HepG2 (cell line): ENCODE measurements around the gene ADGRV1. TPM values are rescaled to one million over a fixed set of nuclear protein-coding genes. Genes with fewer than 3 reads are reported as not detected.

Experiments used
- AKNA ChIP-seq: sonication (generic); formaldehyde crosslinking; IDR thresholded peaks from 2 replicates; pipeline ENCODE4 v1.4.0; 2020; ENCODE audit warnings: missing genetic modification reagents, borderline replicate concordance
- CEBPB ChIP-seq: IDR thresholded peaks from 2 replicates; pipeline ENCODE4 v1.6.1; 2011; ENCODE audit warnings: low read depth, low read length, improper control_type of control experiment, borderline replicate concordance
- ELF4 ChIP-seq: sonication (generic); formaldehyde crosslinking; IDR thresholded peaks from 2 replicates; pipeline ENCODE4 v1.5.0; 2020; ENCODE audit warnings: missing genetic modification reagents, mild to moderate bottlenecking, moderate library complexity, borderline replicate concordance
- FOSL2 ChIP-seq: sonication (generic); formaldehyde crosslinking; IDR thresholded peaks from 2 replicates; pipeline ENCODE4 v1.4.0; 2020; ENCODE audit warnings: missing genetic modification reagents
- FOXA3 ChIP-seq: IDR thresholded peaks from 2 replicates; pipeline ENCODE4 v1.6.1; 2016; ENCODE audit warnings: missing genetic modification reagents, missing compliant biosample characterization
- GATAD2A ChIP-seq: IDR thresholded peaks from 2 replicates; pipeline ENCODE4 v1.6.1; 2016
- HDAC6 ChIP-seq: fragments of 200-600 bp; sonication (generic); IDR thresholded peaks from 2 replicates; pipeline ENCODE4 v1.7.0; 2017; ENCODE audit warnings: mild to moderate bottlenecking, antibody characterized with exemption, low read length, low read depth
- PAF1 ChIP-seq: IDR thresholded peaks from 2 replicates; pipeline ENCODE4 v1.6.1; 2016; ENCODE audit warnings: missing genetic modification reagents, missing compliant biosample characterization
- SOX13 ChIP-seq, 3 experiments: fragments of 450-650 bp in 1 of 3; sonication (generic) in 1 of 3; formaldehyde crosslinking in 1 of 3; IDR thresholded peaks in 2 of 3; conservative IDR thresholded peaks in 1 of 3; 2 replicates each; pipeline versions ENCODE4 v1.5.0 to v1.6.1; 2016 to 2020; ENCODE audit warnings: antibody characterized with exemption in 1 of 3, mild to moderate bottlenecking in 1 of 3, missing compliant biosample characterization in 1 of 3, missing genetic modification reagents in 1 of 3, moderate library complexity in 1 of 3
- ZNF337 ChIP-seq: sonication (generic); formaldehyde crosslinking; IDR thresholded peaks from 2 replicates; pipeline ENCODE4 v1.5.1; 2020; ENCODE audit warnings: missing genetic modification reagents, low read depth, mild to moderate bottlenecking, borderline replicate concordance
- ZNF800 ChIP-seq: sonication (generic); formaldehyde crosslinking; IDR thresholded peaks from 2 replicates; pipeline ENCODE4 v1.4.0; 2020; ENCODE audit warnings: missing genetic modification reagents
- polyA plus RNA-seq, 8 experiments: library from polyadenylated mRNA; depleted of rRNA in 3 of 8; stranded (reverse) in 7 of 8; unstranded in 1 of 8; fragments of >200 nt; fragmentation: Illumina TruSeq in 4 of 8; extraction: Trizol in 4 of 8; gene quantifications; 2 replicates each; pipeline versions ENCODE4 v1.2.1 to v1.2.3, GENCODE V29; 2011 to 2016; ENCODE audit warnings: low read depth in 4 of 8, missing spikeins in 1 of 8, mixed read lengths in 1 of 8; ENCODE audit not compliant: insufficient read depth in 1 of 8
- total RNA-seq, 5 experiments: library from RNA; depleted of rRNA; stranded (reverse); fragments of >200 nt; fragmentation: Illumina TruSeq; extraction: Trizol; gene quantifications; 2 replicates each; pipeline ENCODE4 v1.2.3, GENCODE V29; 2016; ENCODE audit warnings: low read depth in 1 of 5
- TF ChIP-seq, protein P1 (sequence below): sonication (generic); formaldehyde crosslinking; IDR thresholded peaks from 2 replicates; pipeline ENCODE4 v1.5.0; 2020; ENCODE audit warnings: mild to moderate bottlenecking, missing genetic modification reagents, borderline replicate concordance

ADGRV1 gene
- total and polyA plus RNA-seq, 2 of the 13 experiments (the other 11 are each of a cell fraction or from before 2014, with no cell fraction given): 1.7 to 3.9 TPM

DNA sequence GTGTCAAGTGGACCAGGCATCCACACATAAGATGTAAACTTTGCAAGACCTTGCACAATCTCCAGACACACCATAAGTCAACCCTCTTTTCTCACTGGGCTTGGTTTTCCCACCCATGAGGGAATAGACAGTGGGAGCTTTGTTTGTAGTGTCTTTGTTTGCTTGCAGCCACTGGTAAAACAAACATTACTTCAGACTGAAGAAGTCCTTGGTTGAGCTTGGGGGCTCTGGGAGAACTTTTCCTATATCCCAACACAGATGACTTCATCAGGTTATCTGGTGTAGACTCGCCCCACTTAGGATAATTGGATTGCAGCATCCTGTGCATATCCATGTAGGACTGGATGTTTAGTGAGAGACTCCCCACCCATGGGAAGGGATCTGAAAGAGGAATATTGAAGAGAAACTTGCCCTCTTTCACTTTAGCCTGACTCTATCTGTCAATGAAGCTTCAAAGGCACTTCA, 11.5 kb upstream of the ADGRV1 start (continued):
- TF ChIP-seq, protein P1, sequence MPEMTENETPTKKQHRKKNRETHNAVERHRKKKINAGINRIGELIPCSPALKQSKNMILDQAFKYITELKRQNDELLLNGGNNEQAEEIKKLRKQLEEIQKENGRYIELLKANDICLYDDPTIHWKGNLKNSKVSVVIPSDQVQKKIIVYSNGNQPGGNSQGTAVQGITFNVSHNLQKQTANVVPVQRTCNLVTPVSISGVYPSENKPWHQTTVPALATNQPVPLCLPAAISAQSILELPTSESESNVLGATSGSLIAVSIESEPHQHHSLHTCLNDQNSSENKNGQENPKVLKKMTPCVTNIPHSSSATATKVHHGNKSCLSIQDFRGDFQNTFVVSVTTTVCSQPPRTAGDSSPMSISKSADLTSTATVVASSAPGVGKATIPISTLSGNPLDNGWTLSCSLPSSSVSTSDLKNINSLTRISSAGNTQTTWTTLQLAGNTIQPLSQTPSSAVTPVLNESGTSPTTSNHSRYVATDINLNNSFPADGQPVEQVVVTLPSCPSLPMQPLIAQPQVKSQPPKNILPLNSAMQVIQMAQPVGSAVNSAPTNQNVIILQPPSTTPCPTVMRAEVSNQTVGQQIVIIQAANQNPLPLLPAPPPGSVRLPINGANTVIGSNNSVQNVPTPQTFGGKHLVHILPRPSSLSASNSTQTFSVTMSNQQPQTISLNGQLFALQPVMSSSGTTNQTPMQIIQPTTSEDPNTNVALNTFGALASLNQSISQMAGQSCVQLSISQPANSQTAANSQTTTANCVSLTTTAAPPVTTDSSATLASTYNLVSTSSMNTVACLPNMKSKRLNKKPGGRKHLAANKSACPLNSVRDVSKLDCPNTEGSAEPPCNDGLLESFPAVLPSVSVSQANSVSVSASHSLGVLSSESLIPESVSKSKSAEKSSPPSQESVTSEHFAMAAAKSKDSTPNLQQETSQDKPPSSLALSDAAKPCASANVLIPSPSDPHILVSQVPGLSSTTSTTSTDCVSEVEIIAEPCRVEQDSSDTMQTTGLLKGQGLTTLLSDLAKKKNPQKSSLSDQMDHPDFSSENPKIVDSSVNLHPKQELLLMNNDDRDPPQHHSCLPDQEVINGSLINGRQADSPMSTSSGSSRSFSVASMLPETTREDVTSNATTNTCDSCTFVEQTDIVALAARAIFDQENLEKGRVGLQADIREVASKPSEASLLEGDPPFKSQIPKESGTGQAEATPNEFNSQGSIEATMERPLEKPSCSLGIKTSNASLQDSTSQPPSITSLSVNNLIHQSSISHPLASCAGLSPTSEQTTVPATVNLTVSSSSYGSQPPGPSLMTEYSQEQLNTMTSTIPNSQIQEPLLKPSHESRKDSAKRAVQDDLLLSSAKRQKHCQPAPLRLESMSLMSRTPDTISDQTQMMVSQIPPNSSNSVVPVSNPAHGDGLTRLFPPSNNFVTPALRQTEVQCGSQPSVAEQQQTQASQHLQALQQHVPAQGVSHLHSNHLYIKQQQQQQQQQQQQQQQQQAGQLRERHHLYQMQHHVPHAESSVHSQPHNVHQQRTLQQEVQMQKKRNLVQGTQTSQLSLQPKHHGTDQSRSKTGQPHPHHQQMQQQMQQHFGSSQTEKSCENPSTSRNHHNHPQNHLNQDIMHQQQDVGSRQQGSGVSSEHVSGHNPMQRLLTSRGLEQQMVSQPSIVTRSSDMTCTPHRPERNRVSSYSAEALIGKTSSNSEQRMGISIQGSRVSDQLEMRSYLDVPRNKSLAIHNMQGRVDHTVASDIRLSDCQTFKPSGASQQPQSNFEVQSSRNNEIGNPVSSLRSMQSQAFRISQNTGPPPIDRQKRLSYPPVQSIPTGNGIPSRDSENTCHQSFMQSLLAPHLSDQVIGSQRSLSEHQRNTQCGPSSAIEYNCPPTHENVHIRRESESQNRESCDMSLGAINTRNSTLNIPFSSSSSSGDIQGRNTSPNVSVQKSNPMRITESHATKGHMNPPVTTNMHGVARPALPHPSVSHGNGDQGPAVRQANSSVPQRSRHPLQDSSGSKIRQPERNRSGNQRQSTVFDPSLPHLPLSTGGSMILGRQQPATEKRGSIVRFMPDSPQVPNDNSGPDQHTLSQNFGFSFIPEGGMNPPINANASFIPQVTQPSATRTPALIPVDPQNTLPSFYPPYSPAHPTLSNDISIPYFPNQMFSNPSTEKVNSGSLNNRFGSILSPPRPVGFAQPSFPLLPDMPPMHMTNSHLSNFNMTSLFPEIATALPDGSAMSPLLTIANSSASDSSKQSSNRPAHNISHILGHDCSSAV (CRISPR knock-in tag): no peak
- TF ChIP-seq FOXA3 (peak; percentile 41; the same call in 1 of the 2 replicates), ZNF337 (CRISPR knock-in tag) (no peak), GATAD2A (CRISPR knock-in tag) (peak; percentile 61), FOSL2 (CRISPR knock-in tag) (peak; percentile 53), CEBPB (peak; percentile 69), PAF1 (no peak), ELF4 (no peak), ZNF800 (no peak), HDAC6 (no peak), AKNA (no peak), SOX13 (IDR thresholded peaks at IDR 0.05) (no peak), SOX13 (CRISPR knock-in tag; conservative IDR thresholded peaks at IDR 0.05 in 1 of 2, IDR thresholded peaks at IDR 0.05 in 1 of 2) (0 out of 4 replicates have a peak, but pooled peaks of 1 of the 2 experiments have one; percentile 11)
